IMR-90 (cell line): ENCODE data around the gene DCUN1D2.

ENCODE experiments used
- BHLHE40 ChIP-seq: fragments of 150-350 bp; IDR thresholded peaks from 2 replicates; pipeline ENCODE4 v1.6.1; 2016; ENCODE audit warnings: mild to moderate bottlenecking, low read depth, low read length
- CTCF ChIP-seq: conservative IDR thresholded peaks from 2 replicates; pipeline ENCODE4 v1.5.1; 2012; ENCODE audit warnings: mild to moderate bottlenecking, low read depth, low read length, improper control_type of control experiment
- NFE2L2 ChIP-seq: fragments of 150-350 bp; IDR thresholded peaks from 2 replicates; pipeline ENCODE4 v1.6.1; 2016; ENCODE audit warnings: low read depth, mild to moderate bottlenecking, low read length
- POLR2A ChIP-seq: IDR thresholded peaks from 2 replicates; pipeline ENCODE4 v1.6.1; 2012; ENCODE audit warnings: mild to moderate bottlenecking, low read depth, low read length
- RAD21 ChIP-seq: IDR thresholded peaks from 2 replicates; pipeline ENCODE4 v1.6.1; 2012; ENCODE audit warnings: low read length, improper control_type of control experiment
- RCOR1 ChIP-seq: IDR thresholded peaks from 2 replicates; pipeline ENCODE4 v1.6.1; 2012; ENCODE audit warnings: mild to moderate bottlenecking, low read length, improper control_type of control experiment; ENCODE audit not compliant: insufficient replicate concordance
- RFX5 ChIP-seq: IDR thresholded peaks from 2 replicates; pipeline ENCODE4 v1.8.0; 2012; ENCODE audit warnings: low read depth, mild to moderate bottlenecking, low read length, moderate library complexity
- USF2 ChIP-seq: fragments of 150-350 bp; IDR thresholded peaks from 2 replicates; pipeline ENCODE4 v1.6.1; 2017; ENCODE audit warnings: mild to moderate bottlenecking, antibody characterized with exemption, low read length, low read depth

GRCh38 chr13:113497217-113497616 lies 6.7 kb upstream of the DCUN1D2 start:
- TF ChIP-seq CTCF = no peak
- no peak for TF ChIP-seq RCOR1
- TF ChIP-seq BHLHE40 = no peak
- no peak for TF ChIP-seq RAD21
- no peak for TF ChIP-seq POLR2A
- no peak for TF ChIP-seq USF2
- TF ChIP-seq RFX5 = no peak
- TF ChIP-seq NFE2L2 = no peak
